Hepatocyte (in vitro differentiated cells): ENCODE data around the gene ZNRF3.

Experiments used
- CTCF ChIP-seq: fragments of 200-600 bp; sonication (generic); IDR thresholded peaks from 2 replicates; pipeline ENCODE4 v1.5.1; 2016; ENCODE audit warnings: antibody characterized with exemption, mild to moderate bottlenecking; ENCODE audit not compliant: poor library complexity
- EZH2 ChIP-seq: fragments of 200-600 bp; sonication (generic); IDR thresholded peaks from 2 replicates; pipeline ENCODE4 v1.6.1; 2016; ENCODE audit warnings: antibody characterized with exemption, mild to moderate bottlenecking, borderline replicate concordance
- EZH2phosphoT487 ChIP-seq: fragments of 200-600 bp; sonication (generic); IDR thresholded peaks from one replicate; pipeline ENCODE4 v1.6.1; 2018; ENCODE audit warnings: antibody characterized with exemption, mild to moderate bottlenecking, low read depth, moderate library complexity; ENCODE audit not compliant: unreplicated experiment, severe bottlenecking

DNA sequence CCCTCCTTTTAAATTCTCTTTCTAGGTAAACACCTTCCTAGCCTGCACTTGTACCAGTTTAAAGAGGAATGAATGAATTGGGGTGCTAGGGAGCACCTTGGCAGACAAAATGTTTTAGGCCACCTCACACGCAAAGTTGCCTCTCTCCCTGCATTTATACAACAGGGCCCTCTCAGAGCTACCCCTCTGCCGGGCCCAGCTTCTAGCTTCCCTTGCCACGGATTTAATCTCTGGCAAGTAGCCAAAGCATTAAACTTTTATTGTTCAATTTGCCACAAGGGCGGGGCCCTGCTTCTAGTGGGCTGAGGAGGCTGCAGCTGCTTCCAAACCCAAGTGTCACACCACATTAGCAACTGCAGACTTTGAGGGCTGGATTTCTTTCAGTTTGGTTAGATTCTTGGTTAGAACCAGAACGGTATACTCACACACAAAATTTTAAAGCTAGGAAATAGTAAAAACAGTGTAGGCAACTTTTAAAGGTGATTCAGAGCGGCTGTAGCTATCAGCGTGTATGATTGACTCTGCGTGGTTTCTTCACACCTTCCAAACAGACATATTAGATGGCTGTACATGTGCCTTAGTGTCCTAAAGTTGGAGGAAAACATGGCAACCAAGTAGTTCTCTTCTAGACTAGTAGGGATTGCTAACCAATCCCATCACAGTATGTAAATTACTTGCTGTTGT lies 196.0 kb downstream of the ZNRF3 start:
- TF ChIP-seq CTCF (no peak), EZH2phosphoT487 (no peak), EZH2 (no peak)
